Stimulated activated CD8-positive, alpha-beta memory T cell treated with anti-CD3 and anti-CD28 coated beads, Interleukin-15, amount 100 ng/mL, for 4 hours (primary cell): ENCODE measurements around the gene PCF11.
"Not testable (repeated sequence)": the region's sequence is repeated elsewhere in the genome, so short reads cannot be mapped to it uniquely, and the experiment has no call there.

Experiments
- DNase-seq, 2 donors: peaks; one replicate each; pipeline ENCODE4 v3.0.0-alpha.2; 2020; ENCODE audit warnings: low read depth in 2 of 2

Gene PCF11

GRCh38 chr11:83191491-83191890 is 34.6 kb downstream of the PCF11 start:
- no peak for DNase-seq

- DNase-seq, result no peak
Measured at GRCh38 chr11:83191986-83192385, 35.1 kb downstream of the PCF11 start.

GRCh38 chr11:83192606-83193245 is 35.8 kb downstream of the PCF11 start:
- no peak for DNase-seq

- DNase-seq, result peak; percentile 67 to 77
Measured at GRCh38 chr11:83193315-83194280, 36.7 kb downstream of the PCF11 start, which contains the start of gene ANKRD42. ANKRD42 (plus strand) TSS chr11:83193712; CDS start chr11:83194671, 959 bp downstream.

GRCh38 chr11:83194281-83195142 is 37.6 kb downstream of the PCF11 start:
- DNase-seq, result peak; percentile 10 to 26

- no peak for DNase-seq
Measured at GRCh38 chr11:83195143-83195466, 38.2 kb downstream of the PCF11 start.

- no peak for DNase-seq
Measured at GRCh38 chr11:83195649-83196048, 38.7 kb downstream of the PCF11 start.

GRCh38 chr11:83200035-83200434 is 43.1 kb downstream of the PCF11 start:
- DNase-seq, result no peak

GRCh38 chr11:83205608-83206185 is 48.8 kb downstream of the PCF11 start:
- DNase-seq, result no peak

- DNase-seq, result no peak
Measured at GRCh38 chr11:83206221-83206620, 49.3 kb downstream of the PCF11 start.

GRCh38 chr11:83206771-83207382 is 49.9 kb downstream of the PCF11 start:
- not testable (repeated sequence) for DNase-seq

- DNase-seq, result no peak
Measured at GRCh38 chr11:83219095-83219494, 62.2 kb downstream of the PCF11 start.

GRCh38 chr11:83220260-83220659 is 63.3 kb downstream of the PCF11 start:
- DNase-seq, result no peak

GRCh38 chr11:83221694-83222093 is 64.8 kb downstream of the PCF11 start:
- DNase-seq, result no peak

- no peak for DNase-seq
Measured at GRCh38 chr11:83222499-83222898, 65.6 kb downstream of the PCF11 start.

GRCh38 chr11:83223457-83223856 is 66.5 kb downstream of the PCF11 start:
- no peak for DNase-seq

- DNase-seq, result no peak
Measured at GRCh38 chr11:83235825-83236224, 78.9 kb downstream of the PCF11 start.
